Uterus (tissue), 2 donors: ENCODE results near the gene POU3F2.

Source experiments
- CTCF ChIP-seq, 4 experiments: fragments of 200-600 bp in 2 of 4; fragments of 450-650 bp in 2 of 4; sonication (generic) in 2 of 4; IDR thresholded peaks; one replicate each; pipeline ENCODE4 v1.5.1; 2016 to 2019; ENCODE audit warnings: antibody characterized with exemption in 4 of 4, mild to moderate bottlenecking in 2 of 4, moderate library complexity in 1 of 4
- POLR2A ChIP-seq, 2 donors: fragments of 450-650 bp; IDR thresholded peaks; one replicate each; pipeline ENCODE4 v1.6.1; 2016; ENCODE audit warnings: antibody characterized with exemption in 2 of 2, mild to moderate bottlenecking in 1 of 2, moderate library complexity in 1 of 2

GRCh38 chr6:98871057-98871456, 36.7 kb downstream of the POU3F2 start:
- TF ChIP-seq CTCF (IDR thresholded peaks at IDR 0.05) (no peak), POLR2A (IDR thresholded peaks at IDR 0.05) (no peak)
